DMS153 treated with DMSO at 0.1 percent for 48 hours (cell line): ENCODE measurements around the gene MAOA.

ENCODE experiments used
- DNase-seq: peaks from one replicate; lab custom pipeline; 2025; ENCODE audit not compliant: unreplicated experiment; lab: John Stamatoyannopoulos, UW

MAOA gene

DNA sequence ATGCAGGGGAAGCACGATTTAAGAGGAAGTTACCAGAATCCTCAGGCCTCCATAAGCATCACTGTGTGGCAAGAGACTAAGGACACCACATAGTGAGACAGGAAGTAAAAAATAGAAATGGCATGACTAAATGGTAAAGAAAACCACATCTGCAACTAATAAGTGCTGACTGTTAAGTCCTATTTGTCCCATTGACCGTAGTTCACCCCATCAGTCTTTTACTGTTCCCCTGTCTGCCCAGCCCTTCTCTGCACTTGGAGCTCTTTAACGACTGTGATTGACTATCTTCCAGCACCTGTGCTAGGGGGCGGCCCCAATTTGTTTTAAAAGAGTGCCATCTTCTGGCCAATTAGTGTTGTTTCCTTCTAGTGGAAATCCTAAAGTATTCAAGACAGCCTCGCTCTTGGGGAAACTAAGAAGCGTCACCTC lies 94.2 kb downstream of the MAOA start:
- peak; percentile 17 for DNase-seq

DNA sequence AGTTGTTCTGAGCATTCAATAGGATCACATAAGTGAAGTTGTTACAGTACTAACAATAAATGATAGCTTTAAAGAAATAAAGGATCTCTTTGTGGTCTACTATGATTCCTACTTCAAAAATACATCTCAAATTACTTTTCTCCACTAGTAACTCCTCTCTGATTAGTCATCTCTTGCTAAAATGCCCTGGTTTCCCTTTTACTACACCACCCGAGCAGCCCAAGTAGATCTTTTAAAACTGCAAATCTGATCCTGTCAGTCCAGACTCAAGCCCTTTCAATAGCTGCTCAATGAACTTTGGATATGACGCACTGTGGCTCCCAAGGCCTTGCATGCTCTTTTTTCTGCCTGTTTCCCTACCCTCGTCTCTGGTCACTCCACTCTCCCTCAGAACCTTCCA lies 97.5 kb downstream of the MAOA start:
- DNase-seq: no peak

DNA sequence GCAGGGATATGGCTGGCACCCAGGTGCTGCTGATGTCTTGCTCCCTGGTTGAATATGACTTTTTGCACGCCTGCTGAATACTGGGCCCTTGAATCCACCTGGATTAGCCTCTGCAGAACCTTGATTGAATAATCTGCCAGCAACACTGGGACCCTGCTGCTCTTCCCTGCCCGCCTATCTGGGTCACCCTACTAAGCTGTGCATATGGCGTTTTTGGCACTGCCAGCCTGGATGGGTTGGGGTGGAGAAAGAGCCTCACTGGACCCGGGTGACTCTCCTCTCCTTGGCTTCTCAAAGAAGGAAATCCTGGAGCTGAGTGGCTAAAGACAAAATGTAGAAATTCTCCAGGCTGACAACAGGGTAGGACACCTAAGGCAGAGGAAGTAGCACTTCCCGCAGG lies 100.0 kb downstream of the MAOA start:
- DNase-seq: no peak

DNA sequence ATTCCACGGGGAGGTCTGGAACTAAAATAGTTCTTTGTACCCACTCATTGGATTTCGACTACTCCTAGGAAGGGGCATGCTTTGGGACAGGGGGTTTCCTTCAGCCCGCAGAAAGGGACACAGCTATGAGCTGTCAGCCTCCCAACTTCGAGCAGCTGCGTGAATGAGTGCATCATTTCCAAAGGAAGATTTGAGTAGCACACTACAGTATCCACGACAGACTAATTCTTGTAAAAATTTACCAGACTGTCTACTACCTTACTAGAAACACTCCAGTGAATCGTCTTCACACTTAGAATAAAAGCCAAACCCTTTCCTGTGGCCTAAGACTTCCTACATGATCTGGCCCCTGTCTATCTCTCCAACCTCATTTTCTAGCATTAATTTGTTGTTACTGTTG lies 101.9 kb downstream of the MAOA start:
- DNase-seq: no peak

DNA sequence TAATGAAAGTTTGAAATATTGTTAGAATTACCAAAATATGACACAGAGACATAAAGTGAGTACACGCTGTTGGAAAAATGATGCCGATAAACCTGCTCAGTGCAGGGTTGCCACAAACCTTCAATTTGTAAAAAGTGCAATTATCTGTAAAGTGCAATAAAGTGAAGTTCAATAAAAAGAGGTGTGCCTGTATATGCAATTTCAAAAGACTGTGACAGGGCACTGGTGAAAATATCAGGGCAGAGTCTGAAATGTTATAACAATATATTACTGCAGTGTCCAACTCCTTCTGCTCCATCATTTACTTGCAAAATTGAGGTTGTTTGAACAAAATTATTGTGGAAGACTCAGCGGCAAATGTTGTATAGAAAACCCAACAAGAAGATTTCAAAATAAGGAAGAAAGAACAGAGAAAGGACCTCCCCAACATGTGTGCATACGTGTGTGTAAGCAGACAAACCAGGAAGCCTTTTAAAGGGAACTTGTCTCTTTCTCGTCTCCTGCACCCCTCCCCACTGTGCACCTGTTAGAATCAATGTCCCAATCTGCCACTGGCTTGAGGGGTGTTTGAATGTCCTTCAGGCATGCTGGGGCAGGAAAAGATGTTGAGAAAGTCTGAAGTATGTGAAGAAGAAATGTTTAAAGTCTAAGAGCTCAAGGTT lies 130.0 kb downstream of the MAOA start:
- no peak for DNase-seq
